M059J (cell line): ENCODE measurements around the gene FAM180A. TPM values are rescaled to one million over a fixed set of nuclear protein-coding genes. Genes with fewer than 3 reads are reported as not detected.
"Not testable (repeated sequence)": the region's sequence is repeated elsewhere in the genome, so short reads cannot be mapped to it uniquely, and the experiment has no call there.

ENCODE experiments used
- DNase-seq: peaks from one replicate; pipeline ENCODE4 v3.0.0-alpha.2; 2012; ENCODE audit warnings: low read depth
- total RNA-seq: library from RNA; depleted of rRNA; stranded (reverse); fragments of >200 nt; shearing (Covaris generic); gene quantifications from 2 replicates; pipeline ENCODE4 v1.2.3, GENCODE V29; 2014

The FAM180A gene
- total RNA-seq, 1 experiment from 2014 or later, result 3.4 TPM

DNA sequence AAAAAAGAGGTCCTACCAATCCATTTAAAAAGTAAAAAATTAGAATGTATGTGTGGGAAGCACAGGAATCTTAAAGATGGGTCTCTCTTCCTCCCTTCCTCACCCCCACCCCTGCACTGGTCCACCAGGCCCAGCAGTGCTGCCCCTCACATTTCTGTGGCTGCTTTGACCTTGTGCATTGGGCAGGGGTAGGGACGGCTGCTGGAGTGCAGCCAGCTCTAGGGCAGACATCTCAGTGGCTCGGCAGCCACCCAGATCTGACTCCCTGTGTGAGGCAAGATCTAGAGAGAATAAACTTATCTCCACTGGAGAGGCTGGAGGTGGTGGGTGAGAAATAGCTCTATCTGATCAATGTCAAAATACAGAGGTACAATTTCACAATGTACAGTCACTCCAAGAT, 6.7 kb downstream of the FAM180A start:
- no peak for DNase-seq

- DNase-seq, result no peak
Observed at GRCh38 chr7:135740889-135741288, 7.7 kb downstream of the FAM180A start.

DNA sequence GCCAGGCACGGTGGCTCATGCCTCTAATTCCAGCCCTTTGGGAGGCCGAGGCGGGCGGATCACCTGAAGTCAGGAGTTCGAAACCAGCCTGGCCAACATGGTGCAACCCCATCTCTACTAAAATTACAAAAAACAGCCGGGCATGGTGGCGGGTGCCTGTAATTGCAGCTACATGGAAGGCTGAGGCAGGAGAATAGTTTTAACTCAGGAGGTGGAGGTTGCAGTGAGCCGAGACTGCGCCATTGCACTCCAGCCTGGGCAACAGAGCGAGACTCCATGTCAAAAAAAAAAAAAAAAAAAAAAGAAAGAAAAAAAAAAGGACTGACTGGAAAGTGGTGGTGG, 11.3 kb downstream of the FAM180A start:
- DNase-seq, result not testable (repeated sequence)

GRCh38 chr7:135736586-135737305, 11.9 kb downstream of the FAM180A start:
- peak; percentile 54 for DNase-seq

GRCh38 chr7:135734343-135734689, 14.3 kb downstream of the FAM180A start:
- no peak for DNase-seq

- DNase-seq, result peak; percentile 37
Observed at GRCh38 chr7:135733603-135734342, 14.8 kb downstream of the FAM180A start.

- DNase-seq, result no peak
Observed at GRCh38 chr7:135731131-135731530, 17.5 kb downstream of the FAM180A start.

- no peak for DNase-seq
Observed at GRCh38 chr7:135729230-135729629, 19.4 kb downstream of the FAM180A start.

DNA sequence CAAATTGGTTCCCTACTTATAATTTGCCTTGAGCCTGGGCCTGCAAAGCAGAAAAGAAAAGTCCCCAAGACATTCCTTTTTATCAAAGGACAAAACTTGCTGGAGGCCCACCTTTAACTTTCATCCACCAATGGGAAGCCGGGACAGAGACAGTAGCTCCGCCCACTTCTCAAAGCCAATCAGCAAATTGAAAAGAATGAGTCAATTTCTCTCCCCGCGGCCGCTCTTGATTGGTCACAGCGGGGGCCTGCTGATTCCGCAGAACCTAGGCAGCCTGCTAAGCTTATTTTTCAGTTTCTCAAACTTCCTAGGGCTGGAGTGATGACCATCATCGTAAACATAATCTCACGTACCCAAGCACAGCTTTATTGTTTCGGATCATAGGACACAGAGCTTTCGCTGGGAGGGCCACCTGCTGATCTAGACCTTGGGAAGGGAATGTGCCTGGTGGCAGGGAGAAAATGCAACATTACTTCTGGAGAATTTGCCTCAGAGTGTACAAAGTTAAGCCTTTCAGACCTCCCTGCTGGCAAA, 20.4 kb downstream of the FAM180A start, which contains the start of gene SLC13A4:
SLC13A4 (minus strand) TSS at position 51 of the 534 bp plus-strand sequence. CDS start 690 bp downstream, outside the sequence.
- DNase-seq, result no peak

GRCh38 chr7:135726911-135727673, 21.5 kb downstream of the FAM180A start:
- DNase-seq, result no peak

DNA sequence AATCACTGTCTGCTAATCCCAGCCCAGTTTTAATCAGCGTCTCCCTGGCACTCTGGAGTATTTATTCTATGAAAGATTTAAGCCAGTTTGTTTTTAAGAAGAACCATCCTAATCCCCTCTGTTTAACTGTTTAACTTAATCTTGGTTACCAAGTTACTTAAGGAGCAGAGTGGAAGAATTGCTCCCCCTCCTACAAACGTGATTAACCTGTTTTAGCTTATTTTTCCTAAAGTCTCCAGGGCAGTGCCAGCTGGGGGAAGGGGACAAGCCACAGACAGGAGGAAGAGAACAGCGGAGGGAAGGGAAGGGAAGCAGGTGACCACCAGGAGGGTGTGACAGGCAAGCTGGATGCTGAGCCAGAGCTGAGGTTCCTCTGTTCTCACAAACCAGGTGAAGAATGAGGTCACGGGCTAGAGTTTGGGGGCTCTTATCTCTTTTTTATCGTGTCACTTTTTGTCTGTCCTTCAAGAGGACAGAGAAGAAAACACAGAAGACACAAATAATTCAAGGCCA, 22.3 kb downstream of the FAM180A start:
- DNase-seq, result no peak

DNA sequence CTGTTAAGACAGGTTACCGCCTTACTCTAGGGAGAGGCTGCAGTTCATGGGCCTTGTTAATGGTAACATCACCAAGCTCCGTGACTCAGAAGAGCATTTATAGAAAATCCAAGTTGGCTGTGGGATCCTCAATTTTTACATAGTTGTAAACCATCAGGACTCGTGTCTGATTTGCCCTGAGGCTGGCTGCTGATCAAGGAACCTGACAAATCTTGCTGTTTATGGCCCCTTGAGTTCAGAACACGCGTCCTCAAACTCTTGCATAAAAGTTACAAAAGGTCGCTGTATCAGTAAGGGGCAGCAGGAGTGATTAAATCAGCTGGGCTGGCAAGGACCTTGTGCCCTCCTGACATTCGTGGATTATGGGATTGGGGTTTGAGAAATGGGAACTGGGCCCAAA, 25.2 kb downstream of the FAM180A start:
- DNase-seq, result peak; percentile 85

GRCh38 chr7:135721198-135721820, 27.3 kb downstream of the FAM180A start:
- no peak for DNase-seq

DNA sequence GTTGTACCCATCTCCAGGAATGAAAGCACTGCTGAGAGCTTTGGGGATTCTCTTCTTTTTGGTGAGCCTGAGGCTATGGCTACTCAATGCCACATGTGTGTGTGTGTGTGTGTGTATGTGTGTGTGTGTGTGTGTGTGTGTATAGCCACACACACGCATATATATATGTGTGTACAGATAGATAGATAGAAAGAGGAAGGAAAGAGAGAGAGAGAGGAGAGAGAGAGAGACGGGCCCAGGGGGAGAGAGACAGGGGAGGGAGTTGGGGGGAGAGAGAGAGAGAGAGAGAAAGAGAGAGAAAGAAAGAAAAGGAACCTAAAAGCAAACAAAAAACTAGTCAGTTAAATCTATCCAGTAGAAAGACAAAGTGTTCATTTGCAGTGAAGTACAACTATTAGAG, 28.9 kb downstream of the FAM180A start:
- DNase-seq, result no peak

- DNase-seq, result no peak
Observed at GRCh38 chr7:135718794-135719437, 29.7 kb downstream of the FAM180A start.

GRCh38 chr7:135718219-135718618, 30.4 kb downstream of the FAM180A start:
- no peak for DNase-seq

DNA sequence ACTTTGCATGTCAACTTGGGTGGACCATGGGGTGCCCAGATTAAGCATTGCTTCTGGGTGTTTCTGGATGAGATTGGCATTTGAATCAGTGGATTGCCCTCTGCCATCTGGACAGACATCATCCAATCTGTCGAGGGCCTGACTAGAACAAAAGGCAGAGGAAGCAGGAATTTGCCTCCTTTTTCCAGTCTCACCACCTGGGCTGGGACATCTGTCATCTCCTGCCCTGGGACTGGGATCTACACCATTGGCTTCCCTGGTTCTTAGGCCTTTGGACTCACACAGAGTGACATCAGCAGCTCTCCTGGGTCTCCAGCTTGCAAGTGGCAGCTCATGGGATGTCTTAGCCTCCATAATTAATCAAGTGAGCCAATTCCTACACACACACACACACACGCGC, 30.9 kb downstream of the FAM180A start:
- no peak for DNase-seq

- peak; percentile 97 for DNase-seq
Observed at GRCh38 chr7:135716677-135717238, 31.9 kb downstream of the FAM180A start.

DNA sequence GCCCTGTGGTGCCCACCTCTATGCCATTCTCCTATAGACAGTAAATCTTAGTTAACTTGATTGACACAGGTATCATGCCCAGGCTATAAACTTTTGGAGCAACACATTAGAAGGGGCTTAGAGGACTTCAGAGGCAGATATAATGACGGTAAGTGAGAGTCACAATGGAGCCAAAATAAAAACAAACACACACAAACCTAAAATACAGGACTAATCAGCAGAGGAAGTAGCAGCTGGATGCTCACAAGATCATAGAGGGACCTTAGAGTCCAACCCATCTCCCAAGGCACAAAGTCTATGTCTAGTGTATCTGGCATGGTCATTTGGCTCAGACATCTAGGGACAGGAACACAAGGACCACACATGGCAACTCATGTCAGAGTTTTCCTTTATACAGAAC, 32.9 kb downstream of the FAM180A start:
- peak; percentile 37 for DNase-seq

GRCh38 chr7:135715055-135715522, 33.5 kb downstream of the FAM180A start:
- DNase-seq, result no peak
